ENCODE data around the gene WDR44.
"Not testable (repeated sequence)": the region's sequence is repeated elsewhere in the genome, so short reads cannot be mapped to it uniquely, and the experiment has no call there.

Gene WDR44

GRCh38 chrX:118482384-118482783 is 136.5 kb downstream of the WDR44 start:
- not testable (repeated sequence) for DNase-seq (ENCODE audit: low read depth)

DNA sequence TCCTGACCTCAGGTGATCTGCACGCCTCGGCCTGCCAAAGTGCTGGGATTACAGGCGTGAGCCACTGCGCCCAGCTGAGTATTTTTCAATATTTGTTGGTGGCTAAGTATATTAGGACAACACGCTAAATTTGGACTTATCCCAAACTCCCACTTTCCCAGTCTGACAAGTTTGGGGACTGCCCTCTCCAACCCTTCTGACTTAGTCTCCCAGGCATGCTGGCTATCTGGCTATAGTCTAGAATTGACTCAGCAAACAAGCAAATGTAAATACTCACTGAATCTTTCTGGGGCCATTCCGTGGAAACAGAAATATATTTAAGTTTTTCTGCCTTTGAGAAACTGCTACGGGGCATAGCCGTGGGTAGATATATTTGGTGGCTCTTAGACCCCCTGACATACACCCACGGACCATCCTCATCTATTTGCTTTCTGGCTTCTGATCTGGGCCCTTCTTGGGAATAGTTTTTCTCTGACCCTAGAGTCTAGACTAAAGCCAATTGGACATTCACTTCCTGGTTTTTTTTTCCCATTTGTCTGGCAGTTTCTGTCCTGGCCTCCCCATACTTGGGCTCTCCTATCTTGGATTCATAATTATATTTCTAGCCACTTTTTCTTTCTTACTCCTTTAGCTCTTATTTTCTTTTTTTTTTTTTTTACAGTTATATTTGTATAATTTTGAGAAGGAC is 138.5 kb downstream of the WDR44 start:
- no peak for DNase-seq (ENCODE audit: low read depth)

- not testable (repeated sequence) for DNase-seq (ENCODE audit: low read depth)
Measured at GRCh38 chrX:118486693-118487092, 140.8 kb downstream of the WDR44 start.

DNA sequence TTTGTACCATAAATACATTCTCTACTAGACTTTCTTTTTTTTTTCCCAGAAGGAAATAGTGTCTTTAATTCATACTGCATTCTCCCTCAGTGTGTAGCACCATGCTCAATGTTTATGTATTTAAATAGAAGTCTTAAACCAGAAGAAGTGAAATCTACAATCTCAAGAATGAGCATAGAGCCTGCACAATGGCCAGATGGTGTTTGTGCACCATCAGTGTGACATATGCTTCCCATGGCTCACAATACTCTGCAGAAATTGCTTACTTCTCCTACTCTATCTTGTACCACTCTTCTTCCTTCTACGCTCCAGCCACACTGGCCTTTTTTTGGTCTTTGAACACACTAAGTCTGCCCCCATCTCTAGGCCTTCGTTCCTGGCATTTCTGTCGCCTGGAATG is 147.1 kb downstream of the WDR44 start:
- DNase-seq (ENCODE audit: low read depth): no peak

GRCh38 chrX:118493653-118494297 is 147.9 kb downstream of the WDR44 start:
- no peak for DNase-seq (ENCODE audit: low read depth)

- DNase-seq (ENCODE audit: low read depth): no peak
Measured at GRCh38 chrX:118495061-118495921, 149.4 kb downstream of the WDR44 start, which contains the start of gene DOCK11. Gene DOCK11 (plus strand): TSS chrX:118495815. CDS start chrX:118495972, 157 bp downstream.

DNA sequence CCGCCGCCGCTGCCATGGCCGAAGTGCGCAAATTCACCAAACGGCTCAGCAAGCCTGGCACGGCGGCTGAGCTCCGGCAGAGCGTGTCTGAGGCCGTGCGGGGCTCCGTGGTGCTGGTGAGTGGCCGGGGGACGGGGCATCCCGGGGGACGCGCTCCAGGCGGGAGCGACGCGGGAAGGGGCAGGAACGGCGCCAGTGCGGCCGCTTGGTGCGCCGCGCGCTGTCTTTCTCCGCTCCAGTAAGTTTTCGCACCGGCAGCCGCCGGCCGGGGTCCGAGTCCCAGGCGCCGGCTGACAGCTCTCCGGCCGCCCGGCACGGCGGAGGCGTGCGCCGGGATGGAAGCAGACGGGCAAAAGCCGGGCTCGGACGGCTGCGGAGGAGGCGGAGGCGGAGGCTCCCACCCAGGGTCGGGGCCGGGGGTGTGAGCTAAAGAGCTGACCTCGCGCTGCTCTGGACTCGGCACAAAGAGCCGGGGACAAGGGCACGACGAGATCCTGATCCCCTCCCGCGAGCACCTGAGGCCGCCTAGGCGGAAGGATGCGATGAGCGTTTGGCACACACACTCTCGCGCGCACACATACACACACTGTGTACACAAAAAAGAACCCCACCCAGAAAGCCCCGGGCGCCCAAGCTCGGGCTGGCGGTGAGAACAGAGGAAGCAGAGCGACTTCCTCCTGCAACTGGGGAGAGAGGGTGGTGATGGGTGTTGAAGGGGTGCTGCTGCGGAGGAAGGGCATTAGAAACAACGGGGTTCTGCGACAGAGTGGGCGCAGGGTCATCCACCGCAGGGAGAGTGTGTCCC is 150.3 kb downstream of the WDR44 start:
- no peak for DNase-seq (ENCODE audit: low read depth)

- DNase-seq (ENCODE audit: low read depth): no peak
Measured at GRCh38 chrX:118496763-118497079, 150.8 kb downstream of the WDR44 start.

DNA sequence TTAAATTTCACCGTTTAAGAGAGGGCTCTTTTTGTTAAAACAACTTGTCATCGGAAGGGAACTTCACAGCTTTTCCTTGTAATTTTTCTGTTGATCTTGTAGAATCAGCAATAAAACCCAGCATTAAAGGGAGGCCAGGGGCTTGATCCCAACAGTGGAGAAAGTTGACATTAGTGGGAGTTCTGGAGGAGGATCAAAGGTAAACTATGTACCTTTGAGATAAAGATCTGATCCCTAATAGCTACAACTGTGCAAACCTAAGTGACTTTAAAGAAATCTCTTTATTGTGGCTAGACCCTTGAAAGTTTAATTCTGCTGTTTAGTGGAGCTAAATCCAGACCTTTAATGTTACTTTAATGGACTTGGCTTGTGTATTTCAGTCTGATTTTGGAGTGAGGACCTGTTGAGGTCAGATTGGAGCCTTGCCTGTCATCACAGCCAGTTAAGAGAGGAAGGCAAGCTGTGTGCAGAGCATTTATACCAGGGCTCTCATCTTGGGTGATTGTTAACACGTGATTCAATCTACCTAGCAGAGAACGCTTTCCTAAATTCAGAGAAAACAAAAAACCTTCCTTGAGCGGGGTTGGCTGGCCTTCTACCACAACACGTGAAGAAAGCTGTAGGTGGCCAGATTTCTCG is 151.4 kb downstream of the WDR44 start:
- DNase-seq (ENCODE audit: low read depth): no peak

DNA sequence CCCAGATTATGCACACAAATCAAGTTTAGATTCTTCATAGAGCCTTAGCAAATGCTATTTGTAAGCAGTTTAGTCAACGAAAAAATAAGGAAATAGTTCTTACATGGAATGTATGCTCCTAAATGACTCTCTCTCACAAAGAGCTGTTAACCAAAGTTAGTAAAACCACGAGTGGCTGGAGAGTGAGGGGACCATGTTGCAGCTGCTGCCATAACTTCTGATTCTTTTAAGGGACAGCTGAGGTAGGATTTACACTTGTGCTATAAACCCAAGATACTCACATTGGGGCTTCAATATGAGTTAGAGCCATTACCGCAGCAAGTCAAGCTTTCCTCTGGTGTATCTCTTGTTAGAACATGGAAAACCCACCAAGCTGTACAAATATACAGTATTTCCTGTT is 152.4 kb downstream of the WDR44 start:
- DNase-seq (ENCODE audit: low read depth): no peak

DNA sequence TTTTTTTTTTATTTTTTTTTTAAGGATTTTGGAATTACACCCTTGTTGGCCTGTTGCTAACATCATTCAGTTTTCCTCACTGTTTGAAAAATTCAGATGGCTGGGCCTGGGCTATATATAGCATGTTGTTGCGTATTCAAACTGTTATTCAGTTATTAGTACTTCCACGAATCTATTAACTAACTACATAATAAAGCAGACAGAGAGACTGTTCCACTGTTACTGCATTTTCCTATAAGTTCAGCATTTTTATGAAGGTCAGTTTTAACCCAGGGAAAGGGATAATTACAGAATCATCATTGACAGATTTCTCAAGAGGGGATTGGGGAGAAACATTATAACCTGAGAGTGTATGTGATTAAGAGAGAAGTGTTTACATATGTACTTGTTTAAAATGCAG is 152.8 kb downstream of the WDR44 start:
- no peak for DNase-seq (ENCODE audit: low read depth)

DNA sequence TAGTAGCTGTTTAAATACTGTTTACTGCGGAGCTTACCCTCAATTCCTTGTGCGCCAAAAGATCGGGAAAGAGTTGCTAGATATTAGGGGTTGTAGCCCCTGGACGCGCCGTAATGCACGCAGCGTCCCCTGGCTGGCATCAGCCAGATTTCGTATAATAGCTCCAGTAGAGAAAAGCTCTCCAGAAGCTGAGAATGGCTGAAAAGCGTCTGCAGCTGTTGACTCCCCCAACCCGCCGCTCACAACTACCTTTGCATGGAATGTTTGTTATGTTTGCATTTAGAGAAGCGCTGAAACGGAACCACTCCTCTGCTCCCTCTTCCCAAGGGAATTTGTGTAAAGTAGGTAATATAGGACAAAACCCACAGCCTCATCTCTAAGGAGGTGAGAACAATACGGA is 153.4 kb downstream of the WDR44 start:
- DNase-seq (ENCODE audit: low read depth): no peak
